Sigmoid colon (tissue), 4 donors: ENCODE data around the gene SERHL2.

Experiments
- POLR2A ChIP-seq, 2 donors: fragments of 450-650 bp; IDR thresholded peaks; one replicate each; pipeline ENCODE4 v1.6.1; 2016; ENCODE audit warnings: antibody characterized with exemption in 2 of 2, mild to moderate bottlenecking in 2 of 2, moderate library complexity in 2 of 2
- POLR2AphosphoS5 ChIP-seq, 4 donors: sonication (generic); formaldehyde crosslinking; IDR thresholded peaks; one replicate each; pipeline ENCODE4 v1.6.1; 2017; ENCODE audit warnings: antibody characterized with exemption in 4 of 4
- TF ChIP-seq, protein P1 (sequence below), 4 experiments: fragments of 450-650 bp in 3 of 4; fragments of 200-600 bp in 1 of 4; IDR thresholded peaks; one replicate each; pipeline ENCODE4 v1.5.1; 2016 to 2019; ENCODE audit warnings: antibody characterized with exemption in 4 of 4, mild to moderate bottlenecking in 3 of 4, moderate library complexity in 2 of 4

DNA sequence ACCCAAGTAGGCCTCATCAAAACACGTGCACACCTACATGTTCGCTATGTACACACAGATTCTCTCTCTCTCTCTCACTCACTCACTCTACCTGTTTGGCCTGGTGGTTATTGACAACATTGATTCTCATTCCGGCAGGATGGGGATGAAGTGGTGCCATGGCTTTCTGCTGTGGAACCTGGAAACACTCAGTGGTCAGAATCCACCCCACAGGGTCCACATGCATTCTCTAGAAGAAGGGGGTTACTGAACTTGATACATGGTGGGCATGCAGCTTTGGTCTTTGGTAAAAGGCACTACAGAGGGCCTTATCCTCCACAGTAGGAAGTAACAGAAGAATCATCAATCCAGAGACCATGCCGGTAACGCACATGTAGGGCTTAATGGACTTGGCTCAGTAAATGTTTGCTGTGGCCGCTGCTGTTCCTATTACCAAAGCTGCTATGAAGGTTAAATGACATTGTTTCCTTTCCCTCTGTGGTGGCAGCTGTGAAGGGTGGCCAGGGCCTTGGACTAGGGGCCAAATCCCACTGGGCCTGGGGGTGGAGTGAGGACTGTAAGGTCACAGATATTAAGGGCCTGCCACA lies 48.2 kb downstream of the SERHL2 start:
- TF ChIP-seq, protein P1, sequence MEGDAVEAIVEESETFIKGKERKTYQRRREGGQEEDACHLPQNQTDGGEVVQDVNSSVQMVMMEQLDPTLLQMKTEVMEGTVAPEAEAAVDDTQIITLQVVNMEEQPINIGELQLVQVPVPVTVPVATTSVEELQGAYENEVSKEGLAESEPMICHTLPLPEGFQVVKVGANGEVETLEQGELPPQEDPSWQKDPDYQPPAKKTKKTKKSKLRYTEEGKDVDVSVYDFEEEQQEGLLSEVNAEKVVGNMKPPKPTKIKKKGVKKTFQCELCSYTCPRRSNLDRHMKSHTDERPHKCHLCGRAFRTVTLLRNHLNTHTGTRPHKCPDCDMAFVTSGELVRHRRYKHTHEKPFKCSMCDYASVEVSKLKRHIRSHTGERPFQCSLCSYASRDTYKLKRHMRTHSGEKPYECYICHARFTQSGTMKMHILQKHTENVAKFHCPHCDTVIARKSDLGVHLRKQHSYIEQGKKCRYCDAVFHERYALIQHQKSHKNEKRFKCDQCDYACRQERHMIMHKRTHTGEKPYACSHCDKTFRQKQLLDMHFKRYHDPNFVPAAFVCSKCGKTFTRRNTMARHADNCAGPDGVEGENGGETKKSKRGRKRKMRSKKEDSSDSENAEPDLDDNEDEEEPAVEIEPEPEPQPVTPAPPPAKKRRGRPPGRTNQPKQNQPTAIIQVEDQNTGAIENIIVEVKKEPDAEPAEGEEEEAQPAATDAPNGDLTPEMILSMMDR (IDR thresholded peaks at IDR 0.05), result no peak
- no peak for TF ChIP-seq POLR2A (IDR thresholded peaks at IDR 0.05)
- no peak for TF ChIP-seq POLR2AphosphoS5 (IDR thresholded peaks at IDR 0.05)
